GM11168 (cell line): ENCODE data around the gene PRIM2.
"Not testable (repeated sequence)": the region's sequence is repeated elsewhere in the genome, so short reads cannot be mapped to it uniquely, and the experiment has no call there.

ENCODE experiments used
- in situ Hi-C: fragments of 300-500 bp; cut with MboI; formaldehyde crosslinking; loops from one replicate; pipeline ENCODE4 v1.12.0; 2022; ENCODE audit warnings: low sequenced_read_pairs; ENCODE audit not compliant: unreplicated experiment

The PRIM2 gene

DNA sequence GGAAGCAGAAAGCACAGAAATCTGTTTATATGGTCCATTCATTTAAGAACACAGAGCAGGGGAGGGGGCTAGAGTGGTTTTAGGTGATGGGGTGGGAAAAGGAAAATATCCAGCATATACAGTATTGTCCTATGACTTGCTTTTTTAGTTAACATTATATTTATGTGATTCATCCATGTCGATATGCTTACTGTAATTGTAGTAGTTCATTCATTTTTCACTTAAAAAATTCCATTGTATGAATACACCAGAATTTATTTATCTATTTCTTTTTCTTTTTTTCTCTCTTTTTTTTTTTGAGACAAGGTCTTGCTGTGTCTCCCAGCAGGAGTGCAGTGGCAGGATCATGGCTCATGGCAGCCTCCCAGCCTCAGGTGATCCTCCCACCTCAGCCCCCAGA, 9.6 kb upstream of the PRIM2 start:
- in situ Hi-C loops: no loop called here

DNA sequence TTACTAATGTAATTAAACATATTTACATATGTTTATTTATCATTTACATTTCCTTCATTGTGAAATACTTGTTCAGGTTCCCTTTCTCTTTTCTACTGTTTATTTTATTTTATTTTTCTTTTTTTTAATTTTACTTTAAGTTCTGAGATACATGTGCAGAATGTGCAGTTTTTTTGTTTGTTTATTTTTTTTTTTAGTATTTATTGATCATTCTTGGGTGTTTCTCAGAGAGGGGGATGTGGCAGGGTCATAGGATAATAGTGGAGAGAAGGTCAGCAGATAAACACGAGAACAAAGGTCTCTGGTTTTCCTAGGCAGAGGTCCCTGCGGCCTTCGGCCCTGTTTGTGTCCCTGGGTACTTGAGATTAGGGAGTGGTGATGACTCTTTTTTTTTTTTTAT, 8.7 kb upstream of the PRIM2 start:
- in situ Hi-C loops: not testable (repeated sequence)

DNA sequence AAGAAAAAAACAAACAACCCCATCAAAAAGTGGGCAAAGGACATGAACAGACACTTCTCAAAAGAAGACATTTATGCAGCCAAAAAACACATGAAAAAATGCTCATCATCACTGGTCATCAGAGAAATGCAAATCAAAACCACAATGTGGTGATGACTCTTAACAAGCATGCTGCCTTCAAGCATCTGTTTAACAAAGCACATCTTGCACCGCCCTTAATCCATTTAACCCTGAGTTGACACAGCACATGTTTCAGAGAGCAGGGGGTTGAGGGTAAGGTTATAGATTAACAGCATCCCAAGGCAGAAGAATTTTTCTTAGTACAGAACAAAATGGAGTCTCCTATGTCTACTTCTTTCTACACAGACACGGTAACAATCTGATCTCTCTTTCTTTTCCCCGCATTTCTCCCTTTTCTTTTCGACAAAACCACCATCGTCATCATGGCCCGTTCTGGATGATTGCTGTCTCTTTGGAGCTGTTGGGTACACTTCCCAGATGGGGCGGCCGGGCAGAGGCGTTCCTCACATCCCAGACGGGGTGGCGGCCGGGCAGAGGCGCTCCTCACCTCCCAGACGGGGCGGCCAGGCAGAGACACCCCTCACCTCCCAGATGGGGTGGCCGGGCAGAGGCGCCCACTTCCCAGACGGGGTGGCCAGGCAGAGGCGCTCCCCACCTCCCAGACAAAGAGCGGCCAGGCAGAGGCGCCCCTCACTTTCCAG, 7.2 kb upstream of the PRIM2 start:
- in situ Hi-C loops: loop anchor here (10.0 kb wide), 1 partner anchor 405 kb away; no protein-coding TSS in a partner anchor

DNA sequence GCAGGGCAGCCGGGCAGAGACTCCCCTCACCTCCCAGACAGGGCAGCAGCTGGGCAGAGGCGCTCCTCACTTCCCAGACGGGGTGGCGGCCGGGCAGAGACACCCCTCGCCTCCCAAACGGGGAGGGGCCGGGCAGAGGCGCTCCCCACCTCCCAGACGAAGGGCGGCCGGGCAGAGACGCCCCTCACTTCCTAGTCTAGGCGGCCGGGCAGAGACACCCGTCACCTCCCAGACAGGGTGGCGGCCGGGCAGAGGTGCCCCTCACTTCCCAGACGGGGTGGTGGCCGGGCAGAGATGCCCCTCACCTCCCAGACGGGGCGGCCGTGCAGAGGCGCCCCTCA, 6.6 kb upstream of the PRIM2 start:
- in situ Hi-C loops: loop anchor here (10.0 kb wide), 1 partner anchor 406 kb away; no protein-coding TSS in a partner anchor

DNA sequence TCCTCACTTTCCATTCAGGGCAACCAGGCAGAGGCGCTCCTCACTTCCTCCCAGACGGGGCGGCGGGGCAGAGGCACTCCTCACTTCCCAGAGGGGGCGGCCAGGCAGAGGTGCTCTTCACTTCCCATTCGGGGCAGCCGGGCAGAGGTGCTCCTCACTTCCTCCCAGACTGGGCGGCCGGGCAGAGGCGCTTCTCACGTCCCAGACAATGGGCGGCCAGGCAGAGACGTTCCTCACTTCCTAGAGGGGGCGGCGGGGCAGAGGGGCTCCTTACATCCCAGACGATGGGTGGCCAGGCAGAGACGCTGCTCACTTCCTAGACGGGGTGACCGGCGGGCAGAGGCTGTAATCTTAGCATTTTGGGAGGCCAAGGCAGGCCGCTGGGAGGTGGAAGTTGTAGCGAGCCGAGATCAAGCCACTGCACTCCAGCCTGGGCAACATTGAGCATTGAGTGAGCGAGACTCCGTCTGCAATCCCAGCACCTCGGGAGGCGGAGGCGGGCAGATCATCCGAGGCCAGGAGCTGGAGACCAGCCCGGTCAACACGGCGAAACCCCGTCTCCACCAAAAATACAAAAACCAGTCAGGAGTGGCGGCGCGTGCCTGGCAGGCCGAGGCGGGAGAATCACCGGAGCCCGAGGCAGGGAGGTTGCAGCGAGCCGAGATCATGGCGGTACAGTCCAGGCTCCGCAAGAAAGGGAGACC, 6.0 kb upstream of the PRIM2 start:
- in situ Hi-C loops: loop anchor here (10.0 kb wide), 1 partner anchor 407 kb away; no protein-coding TSS in a partner anchor

DNA sequence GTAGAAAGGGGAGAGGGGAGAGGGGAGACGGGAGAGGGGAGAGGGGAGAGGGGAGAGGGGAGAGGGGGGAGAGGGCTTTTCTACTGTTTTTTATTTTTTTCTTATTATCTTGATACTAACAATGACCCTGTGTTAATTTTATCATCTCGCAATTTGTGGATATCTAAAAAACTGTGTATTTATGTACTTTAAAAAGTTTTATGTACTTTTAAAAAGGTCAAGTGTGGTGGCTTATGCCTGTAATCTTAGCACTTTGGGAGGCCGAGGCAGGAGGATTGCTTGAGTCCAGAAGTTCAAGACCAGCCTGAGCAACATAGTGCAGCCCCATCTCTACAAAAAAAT, 5.5 kb upstream of the PRIM2 start:
- in situ Hi-C loops: loop anchor here (10.0 kb wide), 1 partner anchor 407 kb away; no protein-coding TSS in a partner anchor

DNA sequence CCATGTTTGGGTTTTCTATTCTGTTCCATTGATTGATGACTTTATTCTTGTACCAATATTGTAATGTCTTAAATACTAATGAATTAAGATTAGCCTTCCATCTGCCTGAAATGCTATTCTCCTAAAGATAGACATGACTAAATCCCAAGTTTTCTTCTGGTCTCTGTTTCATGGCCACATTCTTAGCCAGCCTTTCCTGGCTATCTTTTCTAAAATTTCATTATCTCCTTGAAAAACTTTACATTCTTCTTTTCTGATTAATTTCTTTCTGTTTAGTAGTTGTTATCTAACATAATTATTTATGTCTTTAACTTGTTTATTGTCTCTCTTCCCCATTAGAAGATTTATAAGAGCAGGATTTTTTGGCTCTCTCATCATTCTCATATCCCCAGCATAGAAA, 4.4 kb upstream of the PRIM2 start:
- in situ Hi-C loops: loop anchor here (10.0 kb wide), 1 partner anchor 408 kb away; no protein-coding TSS in a partner anchor

DNA sequence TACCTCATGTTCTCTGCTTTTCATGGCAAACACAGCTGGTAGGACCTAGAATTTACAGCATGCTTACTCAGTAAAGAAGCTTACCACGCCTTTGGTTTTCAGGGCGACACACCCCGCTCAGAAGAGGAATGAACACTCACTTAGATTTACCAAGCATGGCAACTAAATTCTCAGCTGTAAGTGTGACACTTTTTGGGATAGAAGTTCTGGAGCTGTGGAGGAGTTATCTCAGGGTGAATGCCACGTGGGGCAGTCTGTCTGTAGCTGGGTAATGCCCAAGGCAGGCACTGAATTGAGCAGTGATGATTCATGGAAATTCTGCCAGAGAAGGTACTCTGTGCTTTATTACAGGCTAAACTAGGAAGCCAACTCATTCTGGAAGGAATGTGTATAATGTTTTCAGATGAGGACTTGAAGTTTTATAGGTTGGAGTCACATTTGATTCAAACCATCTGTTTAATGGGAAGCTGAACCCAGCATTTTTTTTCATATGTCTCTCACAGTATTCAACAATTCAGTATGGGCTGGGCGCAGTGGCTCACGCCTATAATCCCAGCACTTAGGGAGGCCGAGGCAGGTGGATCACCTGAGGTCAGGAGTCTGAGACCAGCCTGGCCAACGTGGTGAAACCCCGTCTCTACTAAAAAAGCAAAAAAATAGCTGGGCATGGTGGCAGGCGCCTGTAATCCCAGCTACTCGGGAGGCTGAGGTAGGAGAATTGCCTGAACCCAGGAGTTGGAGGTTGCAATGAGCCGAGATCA, 3.5 kb upstream of the PRIM2 start:
- in situ Hi-C loops: loop anchor here (10.0 kb wide), 1 partner anchor 409 kb away; no protein-coding TSS in a partner anchor

DNA sequence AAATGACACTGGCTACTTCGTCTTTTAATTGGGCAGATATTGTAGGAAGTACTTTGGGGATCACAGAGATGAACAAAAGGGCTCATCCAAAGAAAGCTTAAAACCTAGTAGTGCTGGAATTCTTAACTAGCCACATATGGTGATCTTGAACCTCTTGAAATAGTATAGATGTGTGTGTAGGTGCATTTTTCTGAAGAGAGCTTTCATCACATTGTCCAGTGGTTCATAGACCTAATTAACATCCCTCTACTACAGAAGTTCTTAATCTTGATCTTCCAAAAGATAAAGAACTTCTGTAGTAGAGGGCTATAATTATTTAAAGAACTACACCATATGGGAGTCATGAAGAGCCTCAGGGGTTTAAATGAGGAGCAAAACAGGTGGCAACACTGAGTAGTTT, 2.3 kb upstream of the PRIM2 start:
- in situ Hi-C loops: loop anchor here (10.0 kb wide), 1 partner anchor 410 kb away; no protein-coding TSS in a partner anchor

DNA sequence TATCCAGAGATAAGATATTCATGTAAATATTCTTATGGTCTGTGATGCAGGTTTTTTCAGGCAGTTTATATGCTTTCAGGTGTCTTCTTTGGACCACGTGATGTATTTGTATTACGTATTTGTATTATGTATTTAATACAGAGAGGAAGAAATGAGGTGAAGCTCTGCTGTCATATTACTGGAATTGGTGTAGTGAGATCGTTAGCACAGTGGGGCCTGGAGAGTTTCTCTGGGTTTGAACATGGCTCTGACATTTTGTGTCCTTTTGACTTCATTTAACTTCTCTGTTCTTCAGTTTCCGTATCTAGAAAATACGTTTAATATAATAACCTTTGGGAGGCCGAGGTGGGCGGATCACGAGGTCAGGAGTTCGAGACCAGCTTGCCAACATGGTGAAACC, 1.6 kb upstream of the PRIM2 start:
- in situ Hi-C loops: loop anchor here (10.0 kb wide), 1 partner anchor 411 kb away; no protein-coding TSS in a partner anchor

DNA sequence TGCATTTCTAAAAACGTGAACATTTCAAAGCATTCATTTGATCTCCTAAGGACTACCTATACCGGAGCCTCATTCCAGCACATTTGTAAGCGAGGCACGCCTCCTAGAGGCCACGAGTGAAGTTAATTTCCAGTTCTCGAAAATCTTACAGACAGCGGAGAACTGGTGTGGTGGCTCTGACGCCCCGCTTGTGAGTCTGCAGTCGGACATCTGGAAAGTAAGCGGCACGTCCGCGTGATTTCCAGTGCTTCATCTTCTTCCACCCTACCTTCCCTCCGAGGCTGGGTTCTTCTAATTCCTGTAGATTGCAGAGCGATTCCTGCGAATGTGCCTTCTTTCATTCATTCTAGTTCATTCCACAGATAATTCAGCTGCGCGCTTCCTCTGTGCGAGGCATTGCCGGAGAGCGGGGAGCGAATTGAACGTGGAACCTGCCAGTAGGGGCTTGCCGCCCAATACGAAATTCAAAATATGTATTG, 810 bp upstream of the PRIM2 start:
- in situ Hi-C loops: loop anchor here (10.0 kb wide), 1 partner anchor 412 kb away; no protein-coding TSS in a partner anchor

DNA sequence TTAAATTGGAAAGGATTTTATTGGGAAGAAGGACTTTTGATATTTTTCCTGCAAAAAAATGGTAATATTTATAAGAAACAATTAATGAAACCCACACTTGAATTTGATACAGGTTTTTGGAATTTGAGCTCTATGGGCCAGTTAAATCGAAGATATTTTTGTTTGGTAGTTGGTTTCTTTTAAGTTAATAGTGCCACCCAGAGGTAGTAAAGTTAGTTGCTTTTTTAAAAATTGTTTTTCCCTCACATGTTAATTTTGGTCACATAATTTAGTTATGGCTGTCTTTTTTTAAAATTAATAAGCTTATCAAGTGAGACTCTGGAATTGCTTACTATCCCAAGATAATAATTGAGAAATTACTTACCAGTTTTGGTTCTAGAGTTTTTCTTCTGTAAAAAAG, 7.1 kb downstream of the PRIM2 start:
- in situ Hi-C loops: no loop called here

DNA sequence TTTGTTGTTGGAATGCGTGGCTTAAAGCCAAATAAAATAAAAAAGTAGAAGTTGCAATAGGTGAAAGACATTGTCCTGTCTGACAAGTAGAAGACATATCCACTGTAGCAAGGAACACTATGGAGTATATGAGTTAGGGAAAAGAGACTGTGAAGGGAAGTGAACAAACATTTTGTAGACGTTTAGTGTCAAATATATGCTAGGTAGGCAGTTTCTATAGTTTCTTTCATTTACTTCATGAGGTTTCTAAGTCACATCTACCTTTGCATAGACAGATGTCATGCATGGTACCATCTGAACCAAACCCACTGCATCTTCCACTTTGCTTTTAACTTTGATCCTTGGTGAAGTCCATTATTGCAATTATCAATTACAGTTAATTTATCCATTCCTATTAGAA, 9.9 kb downstream of the PRIM2 start:
- in situ Hi-C loops: no loop called here

DNA sequence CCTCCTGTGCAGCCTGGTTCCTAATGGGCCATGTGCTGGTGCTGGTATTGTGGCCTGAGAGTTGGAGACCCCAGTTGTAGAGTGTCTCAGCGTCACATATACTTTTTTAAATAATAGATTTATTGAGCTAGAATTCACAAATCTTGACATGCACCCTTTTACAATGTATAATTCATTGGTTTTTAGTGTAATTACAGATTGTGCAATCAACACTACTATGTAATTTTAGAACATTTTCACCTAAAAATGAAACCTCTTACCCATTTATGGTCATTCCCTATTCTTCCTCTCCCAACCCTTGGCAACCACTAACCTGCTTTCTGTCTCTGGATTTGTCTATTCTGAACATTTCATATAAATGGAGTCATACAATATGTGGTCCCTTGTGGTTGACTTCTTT, 10.6 kb downstream of the PRIM2 start:
- in situ Hi-C loops: no loop called here

DNA sequence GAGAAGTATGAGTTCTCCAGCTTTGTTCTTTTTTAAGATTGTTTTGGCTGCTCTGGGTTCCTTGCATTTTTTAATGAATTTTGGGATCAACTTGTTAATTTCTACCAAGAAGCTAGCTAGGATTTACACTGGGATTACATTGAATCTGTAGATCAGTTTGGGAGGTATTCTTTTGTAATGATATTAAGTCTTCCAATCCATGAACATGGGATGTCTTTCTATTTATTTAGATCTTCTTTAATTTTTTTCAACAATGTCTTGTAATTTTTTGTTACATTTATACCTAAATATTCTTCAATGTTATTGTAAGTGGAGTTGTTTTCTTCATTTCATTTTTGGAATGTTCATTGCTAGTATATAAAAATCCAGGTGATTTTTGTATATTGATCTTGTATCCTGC, 12.5 kb downstream of the PRIM2 start:
- in situ Hi-C loops: no loop called here

DNA sequence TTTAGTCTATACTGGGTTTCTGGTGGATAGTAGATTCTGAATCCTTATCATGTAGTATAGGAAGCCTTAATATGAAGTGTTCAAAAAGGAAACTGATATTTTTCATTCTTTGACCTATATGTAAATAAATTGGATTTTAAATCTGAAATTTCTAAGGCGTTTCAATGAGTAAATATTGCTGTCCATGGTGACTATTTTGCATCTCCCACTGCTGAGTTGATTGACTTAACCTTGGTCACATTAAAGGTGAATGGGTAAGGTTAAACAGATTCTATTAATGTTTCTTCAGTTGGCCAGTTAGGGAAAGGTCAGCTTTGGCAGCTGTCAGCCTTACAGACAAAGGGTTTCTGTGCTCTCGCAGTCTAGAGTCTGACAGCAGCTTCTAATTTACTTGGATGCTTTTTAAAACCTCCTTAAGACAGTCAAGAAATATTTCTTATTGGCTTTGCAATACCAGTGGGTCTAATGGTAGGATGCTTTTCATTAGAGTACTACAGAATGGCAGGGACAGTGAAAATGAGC, 24.8 kb downstream of the PRIM2 start:
- in situ Hi-C loops: no loop called here

DNA sequence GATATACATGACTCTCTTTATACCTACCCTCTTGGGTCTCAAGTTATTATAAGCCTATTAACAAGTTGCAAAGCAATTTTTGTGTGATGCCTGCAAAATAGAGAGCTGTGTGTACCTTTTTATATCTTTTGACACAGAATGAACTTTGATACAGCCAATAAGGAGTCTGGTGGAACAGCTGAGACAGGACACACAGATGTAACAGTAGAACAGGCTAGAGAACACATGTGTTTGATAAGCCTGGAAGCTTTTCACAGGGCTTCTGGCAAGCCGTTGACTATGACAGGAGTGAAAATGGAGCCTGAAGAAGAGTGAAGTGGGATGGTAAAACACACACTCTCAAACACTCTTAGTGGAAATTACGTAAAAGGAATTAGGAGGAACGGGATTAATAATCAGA, 25.9 kb downstream of the PRIM2 start:
- in situ Hi-C loops: not testable (repeated sequence)

DNA sequence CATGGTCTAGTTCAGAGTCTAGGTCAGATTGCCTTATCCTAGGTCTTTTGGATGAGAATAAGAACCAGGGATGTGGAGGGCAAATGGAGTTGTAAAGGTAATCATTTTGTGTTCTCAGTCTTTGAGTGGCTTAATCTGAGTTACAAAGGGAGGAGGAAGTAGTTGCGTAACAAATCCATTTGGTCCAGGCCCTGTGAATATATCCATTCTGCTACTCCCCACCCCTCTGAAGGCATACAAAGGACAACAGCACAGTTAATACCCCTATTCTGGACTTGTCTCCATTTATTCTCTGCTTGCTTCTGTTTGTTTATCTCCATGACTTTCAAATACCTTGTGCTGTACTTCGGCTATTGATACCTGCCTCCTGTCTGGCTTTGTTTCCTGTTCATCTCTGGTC, 29.3 kb downstream of the PRIM2 start:
- in situ Hi-C loops: not testable (repeated sequence)

DNA sequence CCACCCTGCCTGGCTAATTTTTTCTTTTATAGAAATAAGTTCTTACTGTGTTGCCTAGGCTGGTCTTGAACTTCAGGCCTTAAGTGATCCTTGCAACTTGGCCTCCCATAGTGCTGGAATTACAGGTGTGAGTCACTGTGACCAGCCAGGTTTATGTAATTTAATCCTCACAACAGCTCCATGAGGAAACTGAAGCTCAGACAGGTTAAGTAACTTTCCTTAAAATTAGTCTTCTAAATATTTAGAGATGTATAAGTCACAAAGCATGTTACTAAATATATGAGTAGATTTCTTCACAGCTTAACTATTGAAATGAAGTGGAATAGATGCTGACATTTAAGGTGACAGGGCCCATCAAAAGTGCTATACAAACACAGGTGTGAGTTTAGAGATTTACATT, 30.2 kb downstream of the PRIM2 start:
- in situ Hi-C loops: not testable (repeated sequence)

DNA sequence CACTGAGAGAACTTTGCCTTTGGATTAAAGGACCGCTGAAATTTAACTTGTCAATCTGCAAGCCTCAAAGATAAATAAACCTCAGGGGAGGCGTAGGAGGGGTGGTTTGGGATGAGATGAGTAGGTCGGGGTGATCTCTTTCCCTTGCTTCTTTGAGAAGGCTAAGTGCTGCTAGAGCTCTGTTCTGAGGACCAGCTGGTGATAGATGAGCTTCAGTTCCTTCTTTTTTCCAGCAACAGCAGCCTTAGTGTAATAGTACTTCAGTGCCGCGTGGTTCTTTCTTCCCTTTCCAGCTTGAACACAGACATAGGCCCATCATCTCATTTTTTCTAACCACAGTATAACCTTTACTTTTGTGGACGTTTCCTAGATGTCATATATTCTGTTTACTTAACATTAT, 33.0 kb downstream of the PRIM2 start:
- in situ Hi-C loops: not testable (repeated sequence)
